GM12878 (cell line): ENCODE results near the gene IL15. TPM values are rescaled to one million over a fixed set of nuclear protein-coding genes. Genes with fewer than 3 reads are reported as not detected.

Experiments
- PAX5 ChIP-seq: IDR thresholded peaks from 2 replicates; pipeline ENCODE4 v1.6.1; 2011; ENCODE audit warnings: low read depth, low read length, borderline replicate concordance
- RELA ChIP-seq: fragments of 450-650 bp; IDR thresholded peaks from 2 replicates; pipeline ENCODE4 v1.8.0; 2014; ENCODE audit warnings: borderline replicate concordance; ENCODE audit not compliant: partially characterized antibody
- RFX5 ChIP-seq: IDR thresholded peaks from 2 replicates; pipeline ENCODE4 v1.6.1; 2011; ENCODE audit warnings: low read depth, low read length, improper control_type of control experiment
- SPI1 ChIP-seq: IDR thresholded peaks from 2 replicates; pipeline ENCODE4 v1.6.1; 2011; ENCODE audit warnings: low read depth, mild to moderate bottlenecking, low read length, moderate library complexity, borderline replicate concordance; ENCODE audit not compliant: insufficient read depth
- ZNF384 ChIP-seq: IDR thresholded peaks from 2 replicates; pipeline ENCODE4 v1.6.1; 2012; ENCODE audit warnings: low read depth, mild to moderate bottlenecking, low read length, improper control_type of control experiment, borderline replicate concordance
- polyA plus RNA-seq, 11 experiments: library from polyadenylated mRNA; depleted of rRNA in 4 of 11; unstranded in 6 of 11; stranded (reverse) in 5 of 11; fragments of >200 nt; fragmentation: Nextera tagmentation in 4 of 11; fragmentation: Illumina TruSeq in 1 of 11; extraction: Ambion mirVana in 4 of 11; extraction: Trizol in 1 of 11; gene quantifications; 1 replicate in 1 of 11; 2 replicates in 10 of 11; pipeline versions ENCODE4 v1.2.1 to v1.2.3, GENCODE V29; 2011 to 2016; ENCODE audit warnings: inconsistent platforms in 2 of 11, missing spikeins in 2 of 11, low read depth in 1 of 11
- total RNA-seq, 4 experiments: library from RNA; depleted of rRNA in 3 of 4; stranded (reverse); fragments of >200 nt in 3 of 4; fragmentation: Illumina TruSeq in 1 of 4; extraction: Trizol in 1 of 4; gene quantifications; 2 replicates each; pipeline versions ENCODE4 v1.2.1 to v1.2.3, GENCODE V29; 2013 to 2021
- TF ChIP-seq, protein P1 (sequence below): fragments of 450-650 bp; IDR thresholded peaks from 2 replicates; pipeline ENCODE4 v1.6.1; 2017; ENCODE audit warnings: mild to moderate bottlenecking, moderate library complexity
- TF ChIP-seq, protein P2 (sequence below): IDR thresholded peaks from 2 replicates; pipeline ENCODE4 v1.6.1; 2011; ENCODE audit warnings: borderline replicate concordance, low read depth, mild to moderate bottlenecking, moderate library complexity, low read length; ENCODE audit not compliant: insufficient read depth, poor library complexity, severe bottlenecking
- TF ChIP-seq, protein P3 (sequence below): fragments of 450-650 bp; IDR thresholded peaks from 2 replicates; pipeline ENCODE4 v1.6.1; 2017; ENCODE audit warnings: mild to moderate bottlenecking, low read depth, inconsistent platforms; ENCODE audit not compliant: poor library complexity, severe bottlenecking

Gene IL15
- total and polyA plus RNA-seq, 10 of the 15 experiments (the other 5 are each of a cell fraction or from before 2014, with no cell fraction given) = 6.0 to 11.4 (median 8.2) TPM

DNA sequence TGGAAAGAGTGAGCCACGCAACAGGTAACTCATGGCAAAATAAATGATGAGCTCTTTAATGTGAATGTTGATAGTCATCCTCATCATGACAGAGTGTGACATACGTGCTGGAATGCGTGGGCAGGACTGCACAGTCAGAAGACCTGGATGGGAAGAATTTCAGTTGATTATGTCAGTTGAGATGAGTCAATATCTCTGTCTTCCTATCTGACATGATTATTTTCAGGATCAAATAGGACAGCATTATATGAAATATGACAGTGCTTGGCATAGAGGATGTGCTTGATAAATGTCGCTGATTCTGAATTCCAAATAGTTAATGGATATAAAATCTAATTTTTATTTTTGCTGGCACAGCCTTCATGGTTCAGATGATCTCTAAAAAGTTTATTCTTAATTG, 95.1 kb downstream of the IL15 start (continued):
- TF ChIP-seq, protein P1, sequence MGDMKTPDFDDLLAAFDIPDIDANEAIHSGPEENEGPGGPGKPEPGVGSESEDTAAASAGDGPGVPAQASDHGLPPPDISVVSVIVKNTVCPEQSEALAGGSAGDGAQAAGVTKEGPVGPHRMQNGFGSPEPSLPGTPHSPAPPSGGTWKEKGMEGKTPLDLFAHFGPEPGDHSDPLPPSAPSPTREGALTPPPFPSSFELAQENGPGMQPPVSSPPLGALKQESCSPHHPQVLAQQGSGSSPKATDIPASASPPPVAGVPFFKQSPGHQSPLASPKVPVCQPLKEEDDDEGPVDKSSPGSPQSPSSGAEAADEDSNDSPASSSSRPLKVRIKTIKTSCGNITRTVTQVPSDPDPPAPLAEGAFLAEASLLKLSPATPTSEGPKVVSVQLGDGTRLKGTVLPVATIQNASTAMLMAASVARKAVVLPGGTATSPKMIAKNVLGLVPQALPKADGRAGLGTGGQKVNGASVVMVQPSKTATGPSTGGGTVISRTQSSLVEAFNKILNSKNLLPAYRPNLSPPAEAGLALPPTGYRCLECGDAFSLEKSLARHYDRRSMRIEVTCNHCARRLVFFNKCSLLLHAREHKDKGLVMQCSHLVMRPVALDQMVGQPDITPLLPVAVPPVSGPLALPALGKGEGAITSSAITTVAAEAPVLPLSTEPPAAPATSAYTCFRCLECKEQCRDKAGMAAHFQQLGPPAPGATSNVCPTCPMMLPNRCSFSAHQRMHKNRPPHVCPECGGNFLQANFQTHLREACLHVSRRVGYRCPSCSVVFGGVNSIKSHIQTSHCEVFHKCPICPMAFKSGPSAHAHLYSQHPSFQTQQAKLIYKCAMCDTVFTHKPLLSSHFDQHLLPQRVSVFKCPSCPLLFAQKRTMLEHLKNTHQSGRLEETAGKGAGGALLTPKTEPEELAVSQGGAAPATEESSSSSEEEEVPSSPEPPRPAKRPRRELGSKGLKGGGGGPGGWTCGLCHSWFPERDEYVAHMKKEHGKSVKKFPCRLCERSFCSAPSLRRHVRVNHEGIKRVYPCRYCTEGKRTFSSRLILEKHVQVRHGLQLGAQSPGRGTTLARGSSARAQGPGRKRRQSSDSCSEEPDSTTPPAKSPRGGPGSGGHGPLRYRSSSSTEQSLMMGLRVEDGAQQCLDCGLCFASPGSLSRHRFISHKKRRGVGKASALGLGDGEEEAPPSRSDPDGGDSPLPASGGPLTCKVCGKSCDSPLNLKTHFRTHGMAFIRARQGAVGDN = no peak
- TF ChIP-seq, protein P2, sequence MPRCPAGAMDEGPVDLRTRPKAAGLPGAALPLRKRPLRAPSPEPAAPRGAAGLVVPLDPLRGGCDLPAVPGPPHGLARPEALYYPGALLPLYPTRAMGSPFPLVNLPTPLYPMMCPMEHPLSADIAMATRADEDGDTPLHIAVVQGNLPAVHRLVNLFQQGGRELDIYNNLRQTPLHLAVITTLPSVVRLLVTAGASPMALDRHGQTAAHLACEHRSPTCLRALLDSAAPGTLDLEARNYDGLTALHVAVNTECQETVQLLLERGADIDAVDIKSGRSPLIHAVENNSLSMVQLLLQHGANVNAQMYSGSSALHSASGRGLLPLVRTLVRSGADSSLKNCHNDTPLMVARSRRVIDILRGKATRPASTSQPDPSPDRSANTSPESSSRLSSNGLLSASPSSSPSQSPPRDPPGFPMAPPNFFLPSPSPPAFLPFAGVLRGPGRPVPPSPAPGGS = no peak
- TF ChIP-seq PAX5 = no peak
- TF ChIP-seq, protein P3, sequence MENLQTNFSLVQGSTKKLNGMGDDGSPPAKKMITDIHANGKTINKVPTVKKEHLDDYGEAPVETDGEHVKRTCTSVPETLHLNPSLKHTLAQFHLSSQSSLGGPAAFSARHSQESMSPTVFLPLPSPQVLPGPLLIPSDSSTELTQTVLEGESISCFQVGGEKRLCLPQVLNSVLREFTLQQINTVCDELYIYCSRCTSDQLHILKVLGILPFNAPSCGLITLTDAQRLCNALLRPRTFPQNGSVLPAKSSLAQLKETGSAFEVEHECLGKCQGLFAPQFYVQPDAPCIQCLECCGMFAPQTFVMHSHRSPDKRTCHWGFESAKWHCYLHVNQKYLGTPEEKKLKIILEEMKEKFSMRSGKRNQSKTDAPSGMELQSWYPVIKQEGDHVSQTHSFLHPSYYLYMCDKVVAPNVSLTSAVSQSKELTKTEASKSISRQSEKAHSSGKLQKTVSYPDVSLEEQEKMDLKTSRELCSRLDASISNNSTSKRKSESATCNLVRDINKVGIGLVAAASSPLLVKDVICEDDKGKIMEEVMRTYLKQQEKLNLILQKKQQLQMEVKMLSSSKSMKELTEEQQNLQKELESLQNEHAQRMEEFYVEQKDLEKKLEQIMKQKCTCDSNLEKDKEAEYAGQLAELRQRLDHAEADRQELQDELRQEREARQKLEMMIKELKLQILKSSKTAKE = no peak
- TF ChIP-seq ZNF384 = no peak
- TF ChIP-seq SPI1 = no peak
- TF ChIP-seq RELA = no peak
- TF ChIP-seq RFX5 = no peak
